H9 (cell line): ENCODE results near the gene SLC16A11. TPM values are rescaled to one million over a fixed set of nuclear protein-coding genes. Genes with fewer than 3 reads are reported as not detected.
A peak's percentile ranks its signal among the peaks of the same experiment; 100 is the strongest.

ENCODE experiments used
- DNase-seq: peaks from one replicate; pipeline ENCODE4 v3.0.0-alpha.2; 2017
- H2AFZ ChIP-seq: one replicate; pipeline ENCODE4 v1.6.1; 2013; ENCODE audit warnings: mild to moderate bottlenecking, low read length, control low read depth, moderate library complexity
- H2AK5ac ChIP-seq: 2 replicates; pipeline ENCODE4 v1.6.1; 2013; ENCODE audit warnings: low read length, control low read depth, mixed read lengths; ENCODE audit not compliant: insufficient read length
- H2BK120ac ChIP-seq: one replicate; pipeline ENCODE4 v1.6.1; 2013; ENCODE audit warnings: low read depth, mild to moderate bottlenecking, low read length, control low read depth, inconsistent platforms; ENCODE audit not compliant: poor library complexity, severe bottlenecking
- H2BK12ac ChIP-seq: 2 replicates; pipeline ENCODE4 v1.6.1; 2013; ENCODE audit warnings: low read length, control low read depth, mixed read lengths, low read depth; ENCODE audit not compliant: insufficient read length
- H2BK15ac ChIP-seq: 2 replicates; pipeline ENCODE4 v1.6.1; 2013; ENCODE audit warnings: low read depth, low read length, control low read depth
- H2BK20ac ChIP-seq: one replicate; pipeline ENCODE4 v1.6.1; 2013; ENCODE audit warnings: low read depth, mild to moderate bottlenecking, low read length, control low read depth, inconsistent platforms; ENCODE audit not compliant: poor library complexity, severe bottlenecking
- H2BK5ac ChIP-seq: 2 replicates; pipeline ENCODE4 v1.6.1; 2013; ENCODE audit warnings: low read length, control low read depth, mixed read lengths; ENCODE audit not compliant: insufficient read length
- H3K14ac ChIP-seq: 2 replicates; pipeline ENCODE4 v1.6.1; 2013; ENCODE audit warnings: low read length, control low read depth; ENCODE audit not compliant: insufficient read depth
- H3K18ac ChIP-seq: 2 replicates; pipeline ENCODE4 v1.6.1; 2013; ENCODE audit warnings: low read depth, mild to moderate bottlenecking, mixed read lengths, low read length, control low read depth; ENCODE audit not compliant: insufficient read length
- H3K23ac ChIP-seq: 2 replicates; pipeline ENCODE4 v1.6.1; 2013; ENCODE audit warnings: low read length, control low read depth, mixed read lengths, low read depth; ENCODE audit not compliant: insufficient read length
- H3K23me2 ChIP-seq: 2 replicates; pipeline ENCODE4 v1.6.1; 2013; ENCODE audit warnings: low read depth, mild to moderate bottlenecking, mixed read lengths, low read length, control low read depth; ENCODE audit not compliant: insufficient read length, poor library complexity, severe bottlenecking
- H3K27ac ChIP-seq: 2 replicates; pipeline ENCODE4 v1.5.1; 2013; ENCODE audit warnings: low read length, control low read depth, mixed read lengths, low read depth; ENCODE audit not compliant: insufficient read length
- H3K27me3 ChIP-seq: 2 replicates; pipeline ENCODE4 v1.6.1; 2013; ENCODE audit warnings: low read length, control low read depth, inconsistent platforms; ENCODE audit not compliant: insufficient read depth
- H3K4ac ChIP-seq: 2 replicates; pipeline ENCODE4 v1.6.1; 2013; ENCODE audit warnings: low read depth, mild to moderate bottlenecking, control low read depth, inconsistent platforms, low read length, moderate library complexity
- H3K4me1 ChIP-seq: 2 replicates; pipeline ENCODE4 v1.6.1; 2013; ENCODE audit warnings: low read length, control low read depth, inconsistent platforms; ENCODE audit not compliant: insufficient read depth
- H3K4me2 ChIP-seq: 2 replicates; pipeline ENCODE4 v1.6.1; 2013; ENCODE audit warnings: low read length, control low read depth, mixed read lengths; ENCODE audit not compliant: insufficient read length, insufficient read depth
- H3K56ac ChIP-seq: 2 replicates; pipeline ENCODE4 v1.6.1; 2013; ENCODE audit warnings: low read depth, mild to moderate bottlenecking, mixed read lengths, low read length, control low read depth; ENCODE audit not compliant: insufficient read length
- H3K79me1 ChIP-seq: 2 replicates; pipeline ENCODE4 v1.6.1; 2013; ENCODE audit warnings: low read depth, mild to moderate bottlenecking, moderate library complexity, low read length, control low read depth, inconsistent platforms; ENCODE audit not compliant: insufficient read depth, poor library complexity, severe bottlenecking
- H3K79me2 ChIP-seq: 2 replicates; pipeline ENCODE4 v1.6.1; 2013; ENCODE audit warnings: low read length, control low read depth, inconsistent platforms; ENCODE audit not compliant: insufficient read depth
- H3K9ac ChIP-seq: 2 replicates; pipeline ENCODE4 v1.6.1; 2013; ENCODE audit warnings: low read length, control low read depth, mixed read lengths; ENCODE audit not compliant: insufficient read length; ENCODE audit errors: extremely low read depth
- H3K9me3 ChIP-seq: one replicate; pipeline ENCODE4 v1.6.1; 2013; ENCODE audit warnings: low read depth, low read length, inconsistent platforms; ENCODE audit not compliant: control insufficient read depth
- H3T11ph ChIP-seq: one replicate; pipeline ENCODE4 v1.6.1; 2013; ENCODE audit warnings: mild to moderate bottlenecking, low read length, control low read depth, inconsistent platforms
- H4K20me1 ChIP-seq: one replicate; pipeline ENCODE4 v1.6.1; 2013; ENCODE audit not compliant: control insufficient read depth, insufficient read length, insufficient read depth
- H4K5ac ChIP-seq: 2 replicates; pipeline ENCODE4 v1.6.1; 2013; ENCODE audit warnings: low read depth, mild to moderate bottlenecking, mixed read lengths, low read length, control low read depth; ENCODE audit not compliant: insufficient read length
- H4K8ac ChIP-seq: replicated peaks from 2 replicates; pipeline ENCODE4 v1.6.1; 2013; ENCODE audit warnings: low read length, control low read depth, mixed read lengths, low read depth; ENCODE audit not compliant: insufficient read length
- H4K91ac ChIP-seq: 2 replicates; pipeline ENCODE4 v1.6.1; 2013; ENCODE audit warnings: low read depth, mild to moderate bottlenecking, moderate library complexity, mixed read lengths, low read length, control low read depth; ENCODE audit not compliant: insufficient read length
- H3K27ac Mint-ChIP-seq, 3 experiments: 2 replicates in 2 of 3; 3 replicates in 1 of 3; pipeline ENCODE4 v1.8.0; 2020 to 2021; ENCODE audit warnings: mixed read lengths in 3 of 3, mild to moderate bottlenecking in 1 of 3, moderate library complexity in 1 of 3
- H3K27me3 Mint-ChIP-seq: 2 replicates; pipeline ENCODE4 v1.8.0; 2021; ENCODE audit warnings: low read depth, mild to moderate bottlenecking, moderate library complexity, mixed read lengths
- H3K36me3 Mint-ChIP-seq, 3 experiments: 2 replicates in 2 of 3; 3 replicates in 1 of 3; pipeline ENCODE4 v1.8.0; 2020 to 2021; ENCODE audit warnings: low read depth in 3 of 3, mixed read lengths in 3 of 3; ENCODE audit not compliant: insufficient read depth in 1 of 3
- H3K4me1 Mint-ChIP-seq, 2 experiments: 2 replicates each; pipeline ENCODE4 v1.8.0; 2020; ENCODE audit warnings: mixed read lengths in 2 of 2
- H3K4me3 Mint-ChIP-seq, 2 experiments: 2 replicates in 1 of 2; 3 replicates in 1 of 2; pipeline ENCODE4 v1.8.0; 2020 to 2021; ENCODE audit warnings: mild to moderate bottlenecking in 2 of 2, mixed read lengths in 2 of 2, moderate library complexity in 1 of 2
- H3K9me3 Mint-ChIP-seq, 2 experiments: 2 replicates in 1 of 2; 3 replicates in 1 of 2; pipeline ENCODE4 v1.8.0; 2020; ENCODE audit warnings: mild to moderate bottlenecking in 2 of 2, mixed read lengths in 2 of 2, moderate library complexity in 1 of 2
- CTCF ChIP-seq: fragments of 200-600 bp; sonication (generic); conservative IDR thresholded peaks from 3 replicates; pipeline ENCODE4 v1.8.0; 2021; ENCODE audit warnings: antibody characterized with exemption, mild to moderate bottlenecking
- WGBS: extraction: QIAGEN DNeasy Blood & Tissue Kit; methylation state at CpG from one replicate; pipeline ENCODE4 v1.1.7; 2013; ENCODE audit warnings: missing lambda C conversion rate, low lambda C conversion rate, mixed read lengths; ENCODE audit not compliant: insufficient read length; ENCODE audit errors: extremely low coverage; 5-methylcytosine and 5-hydroxymethylcytosine counted together
- total RNA-seq: library from RNA; stranded (reverse); gene quantifications from 2 replicates; pipeline ENCODE4 v1.2.1, GENCODE V29; 2021

The SLC16A11 gene
- total RNA-seq, 1 experiment from 2014 or later: 0.13 TPM

- H2BK15ac ChIP-seq: no peak overlapping the region
Measured at GRCh38 chr17:7014995-7015958, 28.6 kb downstream of the SLC16A11 start.

More at GRCh38 chr17:7014995-7015958, 28.6 kb downstream of the SLC16A11 start:
- Histone ChIP-seq H3K27ac (no peak overlapping the region), H3K4ac (no peak overlapping the region), H2BK120ac (no peak overlapping the region), H3K79me1 (peaks cover 3% of the 10 kb centered on the region), H3K27me3 (no peaks in the 10 kb centered on the region), H2BK20ac (no peak overlapping the region), H3K14ac (peak overlapping the region; percentile 44; the same call in 1 of the 2 replicates), H2AK5ac (no peak overlapping the region), H4K8ac (no peak overlapping the region), H3K9me3 (no peaks in the 10 kb centered on the region), H3K23me2 (peaks cover 13% of the 10 kb centered on the region), H3K23ac (no peak overlapping the region), H4K91ac (no peak overlapping the region), H2AFZ (no peak overlapping the region), H3K4me2 (peak overlapping the region; percentile 78), H3K4me1 (no peaks in the 10 kb centered on the region), H4K20me1 (no peaks in the 10 kb centered on the region), H2BK5ac (no peak overlapping the region), H3K56ac (no peak overlapping the region), H2BK12ac (no peak overlapping the region), H3K79me2 (no peaks in the 10 kb centered on the region; the same call in 1 of the 2 replicates), H3K9ac (peak overlapping the region; percentile 57), H3T11ph (no peak overlapping the region), H4K5ac (no peak overlapping the region), H3K18ac (no peak overlapping the region)
- Mint-ChIP-seq H3K27ac (peak overlapping the region in 2 of 3 experiments; percentile 35 to 75; a peak in 1 of 7 replicates), H3K36me3 (peaks cover 2 to 22% (median 4%) of the 10 kb centered on the region in 3 experiments; a peak in 5 of 7 replicates), H3K27me3 (peaks cover 3% of the 10 kb centered on the region), H3K4me3 (peak overlapping the region; percentile 87 to 93), H3K4me1 (peaks cover 30 to 54% of the 10 kb centered on the region in 2 experiments), H3K9me3 (no peaks in the 10 kb centered on the region)
- peak; percentile 27; the same call in 1 of the 3 replicates for TF ChIP-seq CTCF
- no CpG with 5 or more reads among the region's 56 CpGs for WGBS
- DNase-seq: no peak
